PFSK-1 (cell line): ENCODE data around the gene RCC1.

Experiments used
- FOXP2 ChIP-seq: optimal IDR thresholded peaks from 2 replicates; pipeline ENCODE3; 2011; ENCODE audit warnings: borderline replicate concordance, control low read depth, inconsistent platforms; ENCODE audit not compliant: insufficient read depth; ENCODE audit errors: extremely low read length, extremely low read depth
- POLR2AphosphoS5 ChIP-seq: IDR thresholded peaks from 2 replicates; pipeline ENCODE4 v1.6.1; 2012; ENCODE audit warnings: low read depth, mild to moderate bottlenecking, control low read depth, low read length, moderate library complexity
- REST ChIP-seq, 2 experiments: IDR thresholded peaks; 2 replicates each; pipeline versions ENCODE4 v1.6.1 to v1.8.0; 2011 to 2012; ENCODE audit warnings: low read depth in 2 of 2, low read length in 2 of 2, control low read depth in 1 of 2, inconsistent platforms in 1 of 2, mild to moderate bottlenecking in 1 of 2, moderate library complexity in 1 of 2; ENCODE audit not compliant: insufficient read depth in 1 of 2
- SIN3A ChIP-seq: IDR thresholded peaks from 2 replicates; pipeline ENCODE4 v1.6.1; 2012; ENCODE audit warnings: mild to moderate bottlenecking, low read length, moderate library complexity, borderline replicate concordance; ENCODE audit not compliant: insufficient read depth
- TAF1 ChIP-seq: IDR thresholded peaks from 2 replicates; pipeline ENCODE4 v1.6.1; 2012; ENCODE audit warnings: low read length, control low read depth, borderline replicate concordance; ENCODE audit not compliant: insufficient read depth

Gene RCC1

DNA sequence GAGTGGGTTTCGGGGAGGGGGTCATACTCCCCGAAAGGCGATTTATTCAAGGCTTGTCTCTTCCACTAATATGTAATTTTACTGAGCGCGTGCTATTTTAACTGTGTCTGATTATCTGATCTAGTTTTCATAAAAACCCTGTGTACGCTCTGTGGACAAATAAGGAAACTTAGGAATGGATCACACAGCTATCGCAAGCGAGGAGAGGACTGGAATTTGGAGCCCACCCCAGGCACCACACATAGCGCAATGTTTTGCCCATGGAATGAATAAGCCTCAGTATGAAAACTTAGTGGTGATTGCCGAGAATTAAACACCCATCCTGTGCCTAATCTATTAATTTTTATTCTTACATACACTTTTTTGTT, 76.4 kb downstream of the RCC1 start:
- no peak for TF ChIP-seq POLR2AphosphoS5
- no peak for TF ChIP-seq TAF1
- TF ChIP-seq REST (IDR thresholded peaks at IDR 0.05; ENCODE audit: insufficient read depth in 1 of 2, low read depth in 2 of 2, low read length in 2 of 2): no peak
- TF ChIP-seq FOXP2: no peak
- TF ChIP-seq SIN3A: no peak
